WTC11 (cell line): ENCODE data around the gene RTL3. TPM values are rescaled to one million over a fixed set of nuclear protein-coding genes. Genes with fewer than 3 reads are reported as not detected.

ENCODE experiments used
- ATAC-seq: fragments of 200-7000 bp; cut with Tn5 transposase; 2 replicates; pipeline ENCODE4 v1.10.0; 2021; ENCODE audit warnings: mild to moderate bottlenecking, moderate library complexity
- CTCF ChIA-PET: fragments of 300-600 bp; sonication (Branson Sonifier 250); formaldehyde crosslinking; loops from one replicate; lab custom pipeline; 2021; ENCODE audit warnings: antibody characterized with exemption; lab: Charles Lee
- POLR2A ChIA-PET: fragments of 350-600 bp; sonication (Branson Sonifier 250); formaldehyde crosslinking; loops from one replicate; lab custom pipeline; 2021; ENCODE audit warnings: antibody characterized with exemption; lab: Charles Lee
- DNase-seq: peaks from one replicate; pipeline ENCODE4 v3.0.0; 2021; ENCODE audit warnings: low spot score
- H3K27ac Mint-ChIP-seq: 2 replicates; pipeline ENCODE4 v1.8.0; 2021; ENCODE audit warnings: mixed read lengths
- H3K27me3 Mint-ChIP-seq: 2 replicates; pipeline ENCODE4 v1.8.0; 2021; ENCODE audit warnings: low read depth, mild to moderate bottlenecking, moderate library complexity, mixed read lengths
- H3K36me3 Mint-ChIP-seq: 2 replicates; pipeline ENCODE4 v1.8.0; 2021; ENCODE audit warnings: mixed read lengths
- H3K4me1 Mint-ChIP-seq: 2 replicates; pipeline ENCODE4 v1.8.0; 2022; ENCODE audit warnings: mixed read lengths
- H3K4me3 Mint-ChIP-seq: 2 replicates; pipeline ENCODE4 v1.8.0; 2021; ENCODE audit warnings: mild to moderate bottlenecking, moderate library complexity, mixed read lengths
- H3K9me3 Mint-ChIP-seq: 2 replicates; pipeline ENCODE4 v1.8.0; 2021; ENCODE audit warnings: mixed read lengths
- AFF4 ChIP-seq: sonication (generic); formaldehyde crosslinking; IDR thresholded peaks from 2 replicates; pipeline ENCODE4 v1.8.1; 2023; ENCODE audit warnings: mild to moderate bottlenecking, missing genetic modification reagents, borderline replicate concordance
- CREB1 ChIP-seq: sonication (generic); formaldehyde crosslinking; IDR thresholded peaks from 2 replicates; pipeline ENCODE4 v1.8.0; 2023; ENCODE audit warnings: mild to moderate bottlenecking, missing genetic modification reagents
- E2F1 ChIP-seq: sonication (generic); formaldehyde crosslinking; IDR thresholded peaks from 2 replicates; pipeline ENCODE4 v1.8.0; 2022; ENCODE audit warnings: mild to moderate bottlenecking, missing genetic modification reagents
- FOXJ3 ChIP-seq: sonication (generic); formaldehyde crosslinking; IDR thresholded peaks from 2 replicates; pipeline ENCODE4 v1.9.0; 2021; ENCODE audit warnings: missing genetic modification reagents, mild to moderate bottlenecking, borderline replicate concordance
- FOXP1 ChIP-seq: sonication (generic); formaldehyde crosslinking; IDR thresholded peaks from 2 replicates; pipeline ENCODE4 v1.8.0; 2022; ENCODE audit warnings: missing genetic modification reagents, mild to moderate bottlenecking, moderate library complexity, borderline replicate concordance
- GABPB1 ChIP-seq: sonication (generic); formaldehyde crosslinking; IDR thresholded peaks from 2 replicates; pipeline ENCODE4 v1.8.1; 2023; ENCODE audit warnings: mild to moderate bottlenecking, missing genetic modification reagents
- GTF2I ChIP-seq: fragments of 250-450 bp; sonication (Bioruptor Pico); conservative IDR thresholded peaks from 2 replicates; pipeline ENCODE4 v1.4.0; 2021; ENCODE audit warnings: mild to moderate bottlenecking
- IRF2 ChIP-seq: sonication (generic); formaldehyde crosslinking; IDR thresholded peaks from 2 replicates; pipeline ENCODE4 v1.8.0; 2022; ENCODE audit warnings: low read depth, missing genetic modification reagents, borderline replicate concordance
- JUN ChIP-seq: sonication (generic); formaldehyde crosslinking; IDR thresholded peaks from 2 replicates; pipeline ENCODE4 v1.8.0; 2023; ENCODE audit warnings: mild to moderate bottlenecking, missing genetic modification reagents
- MAX ChIP-seq: sonication (generic); formaldehyde crosslinking; IDR thresholded peaks from 2 replicates; pipeline ENCODE4 v1.8.0; 2022; ENCODE audit warnings: mild to moderate bottlenecking, missing genetic modification reagents
- MXD4 ChIP-seq: fragments of 250-450 bp; sonication (Bioruptor Pico); IDR thresholded peaks from 2 replicates; pipeline ENCODE4 v1.8.0; 2021; ENCODE audit warnings: mild to moderate bottlenecking, moderate library complexity, borderline replicate concordance
- NFE2L1 ChIP-seq: sonication (generic); formaldehyde crosslinking; IDR thresholded peaks from 2 replicates; pipeline ENCODE4 v1.8.1; 2023; ENCODE audit warnings: missing genetic modification reagents
- NR3C1 ChIP-seq: sonication (generic); formaldehyde crosslinking; conservative IDR thresholded peaks from 2 replicates; pipeline ENCODE4 v1.8.1; 2023; ENCODE audit warnings: low read depth, mild to moderate bottlenecking, missing genetic modification reagents
- RELA ChIP-seq: sonication (generic); formaldehyde crosslinking; IDR thresholded peaks from 2 replicates; pipeline ENCODE4 v1.8.1; 2022; ENCODE audit warnings: missing genetic modification reagents, mild to moderate bottlenecking, borderline replicate concordance
- SMAD4 ChIP-seq: sonication (generic); formaldehyde crosslinking; IDR thresholded peaks from 2 replicates; pipeline ENCODE4 v1.8.0; 2022; ENCODE audit warnings: mild to moderate bottlenecking, missing genetic modification reagents
- SOX15 ChIP-seq: fragments of 250-450 bp; sonication (Bioruptor Pico); IDR thresholded peaks from 2 replicates; pipeline ENCODE4 v1.9.0; 2021; ENCODE audit warnings: mild to moderate bottlenecking
- TP53 ChIP-seq: sonication (generic); formaldehyde crosslinking; IDR thresholded peaks from 2 replicates; pipeline ENCODE4 v1.8.1; 2023; ENCODE audit warnings: mild to moderate bottlenecking, missing genetic modification reagents
- ZNF121 ChIP-seq: sonication (generic); formaldehyde crosslinking; IDR thresholded peaks from 2 replicates; pipeline ENCODE4 v1.8.0; 2023; ENCODE audit warnings: missing genetic modification reagents
- ZNF138 ChIP-seq: sonication (generic); formaldehyde crosslinking; conservative IDR thresholded peaks from 2 replicates; pipeline ENCODE4 v1.8.1; 2022; ENCODE audit warnings: mild to moderate bottlenecking, moderate library complexity, missing genetic modification reagents
- ZNF232 ChIP-seq: sonication (generic); formaldehyde crosslinking; IDR thresholded peaks from 2 replicates; pipeline ENCODE4 v1.8.0; 2022; ENCODE audit warnings: mild to moderate bottlenecking, missing genetic modification reagents
- ZNF512 ChIP-seq: sonication (generic); formaldehyde crosslinking; IDR thresholded peaks from 2 replicates; pipeline ENCODE4 v1.8.1; 2022; ENCODE audit warnings: missing genetic modification reagents, borderline replicate concordance
- total RNA-seq: library from RNA; stranded (reverse); gene quantifications from 3 replicates; pipeline ENCODE4 v1.2.3, GENCODE V29; 2021
- TF ChIP-seq, protein P1 (sequence below): sonication (generic); formaldehyde crosslinking; IDR thresholded peaks from 2 replicates; pipeline ENCODE4 v1.8.1; 2023; ENCODE audit warnings: mild to moderate bottlenecking, missing genetic modification reagents
- TF ChIP-seq, protein P2 (sequence below): fragments of 250-450 bp; sonication (Bioruptor Pico); IDR thresholded peaks from 2 replicates; pipeline ENCODE4 v1.9.0; 2021; ENCODE audit warnings: moderate library complexity, mild to moderate bottlenecking, inconsistent platforms, borderline replicate concordance
- TF ChIP-seq, protein P3 (sequence below): sonication (generic); formaldehyde crosslinking; IDR thresholded peaks from 2 replicates; pipeline ENCODE4 v1.8.1; 2022; ENCODE audit warnings: mild to moderate bottlenecking, missing genetic modification reagents, moderate library complexity, borderline replicate concordance

Gene RTL3
- total RNA-seq, 1 experiment from 2014 or later = not detected

DNA sequence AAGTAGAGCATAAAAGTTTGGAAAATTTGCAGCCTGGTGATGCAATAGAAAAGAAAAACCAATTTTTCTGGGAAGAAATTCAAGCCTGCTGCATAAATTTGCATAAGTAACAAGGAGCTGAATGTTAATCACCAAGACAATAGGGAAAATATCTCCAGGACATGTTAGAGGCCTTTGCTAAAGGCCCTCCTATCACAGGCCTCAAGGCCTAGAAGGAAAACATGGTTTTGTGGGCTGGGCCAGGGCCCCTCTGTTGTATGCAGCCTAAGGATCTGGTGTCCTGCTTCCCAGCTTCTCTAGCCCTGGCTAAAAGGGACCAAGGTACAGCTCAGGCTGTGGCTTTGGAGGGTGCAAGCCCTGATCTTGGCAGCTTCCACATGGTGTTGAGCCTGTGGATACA is 6.2 kb upstream of the RTL3 start (continued):
- no peak for TF ChIP-seq TP53 (CRISPR knock-in tag)

- Mint-ChIP-seq H3K27ac (no peak overlapping the region), H3K27me3 (no peaks in the 10 kb centered on the region)
- TF ChIP-seq NR3C1 (CRISPR knock-in tag) = no peak
- no peak for TF ChIP-seq MXD4 (CRISPR knock-in tag)
- TF ChIP-seq FOXJ3 (CRISPR knock-in tag) = no peak
- TF ChIP-seq GTF2I (CRISPR knock-in tag) = no peak
- TF ChIP-seq NFE2L1 (CRISPR knock-in tag) = no peak
- no peak for TF ChIP-seq AFF4 (CRISPR knock-in tag)
- TF ChIP-seq TP53 (CRISPR knock-in tag) = no peak
- TF ChIP-seq IRF2 (CRISPR knock-in tag) = no peak
- no peak for TF ChIP-seq SOX15 (CRISPR knock-in tag)
- TF ChIP-seq GABPB1 (CRISPR knock-in tag) = no peak
- no peak for TF ChIP-seq ZNF512
- TF ChIP-seq, all 79 proteins: peak for 0
- DNase-seq (no peak), ATAC-seq (no peak)
- Mint-ChIP-seq H3K4me3 (no peak overlapping the region), H3K4me1 (peaks cover 10% of the 10 kb centered on the region), H3K9me3 (peaks cover 16% of the 10 kb centered on the region), H3K36me3 (peaks cover 10% of the 10 kb centered on the region; the same call in 1 of the 2 replicates)
- CTCF ChIA-PET = no interaction called here
- POLR2A ChIA-PET = no interaction called here
Measured at GRCh38 chrX:78661836-78662235, 2.7 kb upstream of the RTL3 start.

GRCh38 chrX:78659955-78660354 is 827 bp upstream of the RTL3 start:
- Mint-ChIP-seq H3K9me3 (peaks cover 7% of the 10 kb centered on the region; the same call in 1 of the 2 replicates), H3K4me1 (peaks cover 7% of the 10 kb centered on the region), H3K27ac (no peak overlapping the region), H3K4me3 (no peak overlapping the region), H3K36me3 (peaks cover 5% of the 10 kb centered on the region; the same call in 1 of the 2 replicates), H3K27me3 (no peaks in the 10 kb centered on the region)
- no peak for DNase-seq
- CTCF ChIA-PET = no interaction called here
- no peak for ATAC-seq
- POLR2A ChIA-PET = no interaction called here
- no peak for TF ChIP-seq GABPB1 (CRISPR knock-in tag)
- no peak for TF ChIP-seq E2F1
- no peak for TF ChIP-seq RELA (CRISPR knock-in tag)
- no peak for TF ChIP-seq MAX (CRISPR knock-in tag)
- TF ChIP-seq ZNF121 (CRISPR knock-in tag) = no peak
- TF ChIP-seq ZNF138 (CRISPR knock-in tag) = no peak
- no peak for TF ChIP-seq NR3C1 (CRISPR knock-in tag)
- TF ChIP-seq, protein P1, sequence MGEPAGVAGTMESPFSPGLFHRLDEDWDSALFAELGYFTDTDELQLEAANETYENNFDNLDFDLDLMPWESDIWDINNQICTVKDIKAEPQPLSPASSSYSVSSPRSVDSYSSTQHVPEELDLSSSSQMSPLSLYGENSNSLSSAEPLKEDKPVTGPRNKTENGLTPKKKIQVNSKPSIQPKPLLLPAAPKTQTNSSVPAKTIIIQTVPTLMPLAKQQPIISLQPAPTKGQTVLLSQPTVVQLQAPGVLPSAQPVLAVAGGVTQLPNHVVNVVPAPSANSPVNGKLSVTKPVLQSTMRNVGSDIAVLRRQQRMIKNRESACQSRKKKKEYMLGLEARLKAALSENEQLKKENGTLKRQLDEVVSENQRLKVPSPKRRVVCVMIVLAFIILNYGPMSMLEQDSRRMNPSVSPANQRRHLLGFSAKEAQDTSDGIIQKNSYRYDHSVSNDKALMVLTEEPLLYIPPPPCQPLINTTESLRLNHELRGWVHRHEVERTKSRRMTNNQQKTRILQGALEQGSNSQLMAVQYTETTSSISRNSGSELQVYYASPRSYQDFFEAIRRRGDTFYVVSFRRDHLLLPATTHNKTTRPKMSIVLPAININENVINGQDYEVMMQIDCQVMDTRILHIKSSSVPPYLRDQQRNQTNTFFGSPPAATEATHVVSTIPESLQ = no peak
- TF ChIP-seq, protein P2, sequence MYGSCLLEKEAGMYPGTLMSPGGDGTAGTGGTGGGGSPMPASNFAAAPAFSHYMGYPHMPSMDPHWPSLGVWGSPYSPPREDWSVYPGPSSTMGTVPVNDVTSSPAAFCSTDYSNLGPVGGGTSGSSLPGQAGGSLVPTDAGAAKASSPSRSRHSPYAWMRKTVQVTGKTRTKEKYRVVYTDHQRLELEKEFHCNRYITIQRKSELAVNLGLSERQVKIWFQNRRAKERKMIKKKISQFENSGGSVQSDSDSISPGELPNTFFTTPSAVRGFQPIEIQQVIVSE (CRISPR knock-in tag) = no peak
- TF ChIP-seq, protein P3, sequence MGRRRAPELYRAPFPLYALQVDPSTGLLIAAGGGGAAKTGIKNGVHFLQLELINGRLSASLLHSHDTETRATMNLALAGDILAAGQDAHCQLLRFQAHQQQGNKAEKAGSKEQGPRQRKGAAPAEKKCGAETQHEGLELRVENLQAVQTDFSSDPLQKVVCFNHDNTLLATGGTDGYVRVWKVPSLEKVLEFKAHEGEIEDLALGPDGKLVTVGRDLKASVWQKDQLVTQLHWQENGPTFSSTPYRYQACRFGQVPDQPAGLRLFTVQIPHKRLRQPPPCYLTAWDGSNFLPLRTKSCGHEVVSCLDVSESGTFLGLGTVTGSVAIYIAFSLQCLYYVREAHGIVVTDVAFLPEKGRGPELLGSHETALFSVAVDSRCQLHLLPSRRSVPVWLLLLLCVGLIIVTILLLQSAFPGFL (CRISPR knock-in tag) = no peak
- TF ChIP-seq CREB1 (CRISPR knock-in tag) = no peak
- TF ChIP-seq SMAD4 (CRISPR knock-in tag) = no peak
- no peak for TF ChIP-seq FOXP1 (CRISPR knock-in tag)
- no peak for TF ChIP-seq ZNF232 (CRISPR knock-in tag)
- TF ChIP-seq JUN = no peak
